GM18511 (cell line): ENCODE results near the gene TUBA4B.

Experiments
- ATAC-seq: cut with Tn5 transposase; IDR thresholded peaks from one replicate; pipeline ENCODE4 v1.9.1; 2021; ENCODE audit warnings: mild to moderate bottlenecking, moderate library complexity; ENCODE audit not compliant: unreplicated experiment

TUBA4B gene

DNA sequence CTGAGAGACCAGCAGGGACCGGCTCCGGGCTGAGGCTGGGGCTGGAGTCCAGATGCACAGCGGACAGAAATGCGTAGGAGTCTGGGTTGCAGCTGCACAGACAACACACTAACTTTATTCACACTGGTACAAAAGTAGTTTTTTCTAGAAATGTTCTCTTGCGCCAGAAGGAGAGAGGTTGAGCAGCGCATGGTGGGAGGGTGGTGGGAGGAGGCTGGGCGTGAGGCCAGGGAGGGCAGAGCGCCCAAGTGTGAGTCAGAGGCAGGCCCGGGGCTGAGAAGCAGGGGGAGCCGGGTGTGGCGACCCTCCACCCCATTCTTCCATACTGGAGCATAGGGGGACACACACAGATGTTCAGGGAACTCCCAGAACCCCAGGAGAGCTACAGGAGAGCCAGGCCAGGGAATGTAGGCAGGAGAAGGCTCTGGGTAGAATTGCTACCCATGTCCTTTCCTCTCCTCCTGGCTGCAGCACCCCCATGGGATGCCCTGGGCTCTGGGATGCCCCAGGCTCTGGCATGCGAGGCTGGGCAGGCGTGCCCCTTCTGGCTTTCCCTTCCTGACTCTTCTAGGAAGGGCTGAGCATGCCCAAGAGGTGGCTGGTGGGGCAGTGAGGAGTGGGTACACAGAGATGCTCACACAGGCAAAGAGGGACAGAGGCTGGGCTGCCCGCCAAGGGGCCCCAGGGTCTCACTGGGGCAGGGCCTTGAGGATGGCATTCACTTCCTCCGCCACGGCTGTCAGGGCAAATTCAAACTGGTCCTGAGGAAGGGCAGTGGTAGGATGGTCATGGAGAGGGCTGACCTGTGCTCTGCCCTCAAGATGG lies 36.7 kb downstream of the TUBA4B start:
- ATAC-seq = no peak

GRCh38 chr2:219290381-219291171 lies 37.5 kb downstream of the TUBA4B start:
- ATAC-seq = no peak

DNA sequence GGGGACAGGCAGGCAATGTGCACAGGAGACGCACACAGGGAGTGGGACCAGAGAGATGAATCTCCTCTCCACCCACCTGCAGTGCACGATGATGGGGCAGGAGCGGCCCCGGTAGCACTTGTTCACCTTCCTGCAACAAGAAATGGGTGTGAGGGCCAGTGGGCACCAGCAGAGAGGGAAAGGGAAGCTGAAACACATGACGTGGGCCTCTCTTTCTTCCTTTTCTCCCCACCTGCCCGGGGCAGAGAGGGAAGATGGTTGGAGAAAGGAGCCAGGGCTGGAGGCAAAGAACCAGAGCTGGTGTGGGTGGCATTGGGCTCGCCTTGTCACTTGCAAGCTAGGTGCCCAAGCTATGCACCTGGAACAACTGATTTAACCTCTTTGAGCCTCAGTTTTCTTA lies 38.4 kb downstream of the TUBA4B start:
- no peak for ATAC-seq

GRCh38 chr2:219291910-219292490 lies 39.0 kb downstream of the TUBA4B start:
- ATAC-seq = no peak

DNA sequence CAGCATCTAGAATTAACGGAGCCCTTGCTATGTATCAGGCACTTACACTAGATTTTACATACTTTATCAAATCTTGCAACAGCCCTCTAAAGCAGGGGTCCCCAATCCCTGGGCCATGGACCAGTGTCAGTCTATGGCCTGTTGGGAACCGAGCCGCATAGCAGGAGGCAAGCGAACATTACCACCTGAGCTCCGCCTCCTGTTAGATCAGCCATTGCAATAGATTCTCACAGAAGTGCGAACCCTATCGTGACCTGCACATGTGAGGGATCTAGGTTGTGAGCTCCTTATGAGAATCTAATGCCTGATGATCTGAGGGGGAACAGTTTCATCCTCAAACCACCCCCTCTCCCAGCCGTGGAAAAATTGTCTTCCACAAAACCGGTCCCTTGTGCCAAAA lies 39.6 kb downstream of the TUBA4B start:
- no peak for ATAC-seq

- no peak for ATAC-seq
These were observed 40.7 kb downstream of the TUBA4B start for GRCh38 chr2:219293736-219294231.

DNA sequence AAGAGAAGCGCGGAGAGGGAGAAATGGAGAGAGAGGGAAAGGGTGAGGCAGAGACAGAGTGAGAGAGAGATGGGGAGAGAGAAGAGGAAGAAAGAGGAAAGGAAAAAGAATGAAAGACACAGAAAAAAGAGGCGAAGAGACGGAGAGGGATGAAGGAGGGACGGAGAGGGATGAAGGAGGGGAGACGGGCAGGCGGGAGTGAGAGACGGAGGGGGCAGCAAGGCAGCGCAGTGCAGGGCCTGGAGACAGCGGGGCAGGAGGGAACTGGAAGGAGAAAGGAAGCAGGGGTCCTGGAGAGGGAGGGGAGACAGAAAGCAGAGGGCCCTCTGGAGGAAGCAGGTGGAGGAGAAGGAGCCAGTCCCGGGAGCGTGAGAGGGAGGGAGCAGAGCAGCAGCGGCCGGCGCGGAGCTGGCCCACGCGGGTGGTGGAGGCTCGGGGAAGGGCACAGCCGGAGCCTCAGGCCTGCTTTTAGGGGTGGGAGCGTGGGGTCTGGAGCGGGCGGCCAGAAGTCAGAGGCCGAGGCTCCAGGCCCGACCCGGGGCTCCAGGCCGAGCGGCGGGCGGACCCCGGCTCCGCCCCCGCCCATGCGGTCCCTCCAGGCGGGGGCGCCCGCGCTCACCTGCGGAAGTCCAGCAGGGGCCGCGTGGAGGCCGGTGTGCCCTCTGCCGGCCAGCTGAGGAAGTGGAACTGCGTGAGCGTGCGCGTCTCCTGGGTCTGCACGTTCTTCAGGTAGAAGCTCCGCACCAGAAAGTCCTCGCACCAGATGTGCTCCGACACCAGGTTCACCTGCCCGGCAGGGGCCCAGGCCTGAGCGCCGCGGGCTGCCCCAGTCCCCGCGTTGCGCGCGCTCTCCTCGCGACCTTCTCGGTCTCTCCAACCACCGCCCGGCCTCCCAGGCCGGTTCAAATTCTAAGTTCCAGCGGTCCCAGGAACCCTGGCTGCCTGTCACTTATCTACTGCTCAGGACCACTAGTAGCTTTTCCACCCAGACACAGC lies 41.6 kb downstream of the TUBA4B start:
- peak; percentile 91 for ATAC-seq

DNA sequence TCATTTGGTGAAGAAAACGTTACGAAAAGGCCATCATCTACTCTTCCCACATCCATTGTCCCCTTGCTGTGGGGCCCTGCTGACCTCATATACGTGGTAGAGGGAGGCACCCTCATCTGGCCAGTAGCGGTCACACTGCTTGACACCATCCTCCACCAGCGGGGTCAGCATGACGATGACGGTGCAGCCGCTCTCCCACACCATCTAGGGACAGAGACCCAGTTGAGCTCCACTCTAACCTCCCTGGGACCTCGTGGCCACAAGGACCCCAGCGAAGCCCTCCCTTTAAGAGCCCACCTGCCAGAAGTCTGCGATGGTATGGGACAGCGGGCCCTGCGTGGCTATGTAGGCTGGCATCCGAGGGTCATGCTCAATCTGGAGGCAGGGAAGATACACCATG lies 43.1 kb downstream of the TUBA4B start:
- ATAC-seq = no peak

GRCh38 chr2:219296631-219297391 lies 43.8 kb downstream of the TUBA4B start:
- no peak for ATAC-seq

DNA sequence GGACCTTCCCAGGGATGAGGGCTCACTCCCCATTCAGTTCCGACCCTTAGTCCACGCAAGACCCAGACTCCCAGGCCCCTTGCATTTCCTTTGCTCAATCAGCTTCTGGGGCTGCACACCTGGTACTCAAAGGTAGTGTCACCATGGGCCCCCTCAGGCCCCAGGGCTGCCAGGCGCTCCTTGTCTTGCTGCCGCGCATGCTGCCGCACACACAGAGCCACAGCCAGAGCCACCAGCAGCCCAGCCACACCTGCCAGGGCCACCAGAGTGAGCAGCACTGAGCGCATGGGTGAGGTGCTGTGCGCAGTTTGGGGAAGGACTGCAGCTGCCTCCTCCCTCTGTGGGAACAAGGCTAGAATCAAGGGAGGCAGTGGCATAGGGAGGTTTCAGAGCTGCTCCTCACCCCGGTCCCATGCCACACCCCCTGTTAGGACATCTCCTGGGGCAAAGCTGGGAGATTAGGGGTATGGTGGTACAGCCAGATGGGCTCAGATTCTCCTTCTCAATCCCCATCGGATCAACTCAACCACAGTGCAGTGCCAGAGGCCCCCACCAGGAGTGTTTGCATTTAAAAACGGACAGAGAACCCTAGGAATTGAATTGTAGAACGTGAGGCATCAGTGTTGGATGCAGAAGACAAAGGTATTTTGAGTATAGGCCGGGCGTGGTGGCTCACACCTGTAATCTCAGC lies 44.9 kb downstream of the TUBA4B start:
- no peak for ATAC-seq

DNA sequence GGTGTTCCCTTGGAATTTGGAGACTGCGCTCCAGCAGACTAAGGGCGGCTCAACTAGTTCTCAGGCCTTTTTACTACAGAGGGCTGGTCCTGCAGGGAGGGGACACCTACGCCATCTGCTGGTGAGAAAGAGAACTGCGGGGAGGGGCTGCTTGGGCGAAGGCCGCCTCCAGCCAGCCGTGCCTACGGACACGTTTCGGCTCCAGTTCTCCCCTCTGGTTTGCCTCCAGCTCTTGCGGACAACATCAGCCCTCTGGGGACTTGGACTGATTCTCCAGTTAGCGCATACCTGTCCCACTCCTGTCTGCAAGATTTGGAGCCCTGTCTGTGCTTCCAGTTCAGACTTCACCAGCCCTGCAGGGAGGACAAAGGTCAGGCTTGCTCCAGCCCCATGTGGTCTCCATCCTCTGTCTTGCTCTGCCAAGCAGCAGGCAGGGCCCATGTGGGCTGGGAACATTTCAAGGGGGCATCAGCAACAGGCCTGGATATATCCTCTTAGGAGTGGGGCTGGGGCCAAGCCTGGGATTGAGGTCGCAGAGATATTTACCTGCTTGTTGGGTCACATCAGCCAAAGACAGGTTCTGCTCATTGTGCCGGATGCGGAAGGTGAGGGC lies 45.8 kb downstream of the TUBA4B start:
- ATAC-seq = peak; percentile 53

- ATAC-seq = no peak
These were observed 46.3 kb downstream of the TUBA4B start for GRCh38 chr2:219299372-219299760.

DNA sequence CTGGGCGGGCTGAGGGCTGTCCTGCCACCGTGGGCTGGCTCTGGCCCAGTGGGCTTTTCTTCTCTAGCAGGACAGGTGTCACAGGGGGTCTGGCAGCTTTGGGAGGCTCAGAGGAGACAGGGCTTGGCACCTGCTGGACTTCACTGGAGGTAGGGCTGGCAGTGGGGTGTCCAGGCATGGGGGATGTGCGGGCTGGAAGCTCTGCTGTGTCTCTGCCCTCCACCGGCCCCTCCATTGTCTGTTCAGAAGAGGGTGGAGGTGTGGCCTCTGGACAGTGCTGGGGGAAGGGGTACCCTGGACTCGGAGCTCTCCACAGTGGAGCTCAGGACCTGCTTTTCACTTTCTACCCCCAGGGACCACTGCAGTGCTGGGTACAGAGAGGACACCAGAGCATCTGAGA lies 47.0 kb downstream of the TUBA4B start:
- ATAC-seq = no peak

- ATAC-seq = no peak
These were observed 49.4 kb downstream of the TUBA4B start for GRCh38 chr2:219302412-219302968.

DNA sequence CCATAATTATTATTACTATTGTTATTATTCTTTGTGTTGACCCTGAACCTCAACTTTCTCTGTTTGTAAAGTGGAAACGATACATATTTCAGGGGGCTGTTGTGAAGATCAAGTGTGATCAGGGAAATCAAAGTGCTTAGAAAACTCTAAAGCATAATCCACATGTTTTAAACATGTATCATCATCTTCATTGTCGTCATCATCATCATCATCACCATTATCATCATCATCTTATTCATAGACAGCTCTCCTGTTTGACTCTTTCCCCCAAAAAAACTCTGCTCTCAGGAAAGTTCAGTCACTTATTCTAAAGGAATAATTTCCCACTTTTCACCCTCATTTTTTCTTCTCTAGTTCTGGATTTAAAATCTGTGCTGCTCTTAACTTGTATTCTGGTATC lies 51.2 kb downstream of the TUBA4B start:
- ATAC-seq = no peak

DNA sequence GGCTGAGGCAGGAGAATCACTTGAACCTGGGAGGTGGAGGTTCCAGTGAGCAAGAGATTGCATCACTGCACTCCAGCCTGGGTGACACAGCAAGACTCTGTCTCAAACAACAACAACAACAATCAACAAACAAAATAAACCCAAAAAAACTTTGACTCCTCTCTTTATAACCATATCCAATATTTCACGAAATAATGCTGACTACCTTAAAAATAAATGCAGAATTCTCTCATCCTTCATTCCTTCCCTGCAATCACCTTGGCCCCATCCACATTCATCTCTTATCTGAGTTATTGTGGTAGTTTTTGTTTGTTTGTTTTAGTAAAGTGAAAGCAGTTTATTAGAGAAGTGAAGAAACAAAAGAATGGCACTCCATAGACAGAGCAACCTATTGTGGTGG lies 53.0 kb downstream of the TUBA4B start:
- no peak for ATAC-seq

DNA sequence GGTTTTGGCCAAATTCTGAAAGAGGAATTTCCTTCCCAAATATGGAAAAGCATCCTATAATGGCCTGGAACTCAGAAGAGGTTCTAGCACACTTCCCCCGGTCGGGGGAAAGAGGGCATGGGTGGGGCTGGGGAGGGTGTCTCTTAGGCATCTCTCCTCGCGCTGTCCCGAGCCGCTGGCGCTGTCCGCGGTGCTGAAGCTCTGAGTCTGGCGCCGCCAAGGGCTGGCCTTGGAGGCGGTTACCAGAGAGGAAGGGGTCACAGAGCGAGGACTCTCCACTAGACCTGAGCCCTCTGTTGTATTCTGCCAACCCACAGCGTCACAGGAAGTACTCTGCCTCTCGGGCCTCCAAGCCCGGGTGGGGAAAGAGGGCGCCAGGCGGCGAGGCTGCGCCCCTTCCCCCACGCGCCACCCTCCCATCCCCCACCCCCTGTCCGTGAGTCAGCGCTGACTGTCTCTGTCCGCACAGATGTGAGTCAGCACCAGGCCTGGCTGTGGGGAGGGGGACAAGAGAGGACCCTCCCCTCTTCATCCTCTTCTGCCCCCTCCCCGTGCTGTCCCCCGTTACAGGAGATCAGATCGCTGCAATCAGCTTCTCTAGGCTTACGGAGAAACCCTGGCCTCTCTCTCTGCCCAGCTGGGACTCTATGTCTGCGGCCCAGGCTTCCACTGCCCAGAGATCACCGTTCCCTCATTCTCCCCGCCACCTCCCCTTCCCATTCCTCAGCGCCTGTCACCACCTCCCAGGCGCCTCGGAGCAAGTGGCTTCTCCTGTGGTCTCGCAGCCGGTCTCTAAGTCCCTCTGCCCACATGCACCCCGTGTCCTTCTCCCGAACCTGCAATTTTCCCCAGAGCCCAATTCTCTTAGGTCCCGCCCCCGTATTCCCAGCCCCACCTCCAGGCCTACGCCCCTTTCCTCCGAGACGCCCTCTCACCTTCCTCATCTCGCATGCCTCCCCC lies 55.4 kb downstream of the TUBA4B start:
- peak; percentile 54 for ATAC-seq
